ENCODE data around the gene LIN7C. TPM values are rescaled to one million over a fixed set of nuclear protein-coding genes. Genes with fewer than 3 reads are reported as not detected.
"Not testable (repeated sequence)": the region's sequence is repeated elsewhere in the genome, so short reads cannot be mapped to it uniquely, and the experiment has no call there.

LIN7C gene
- total RNA-seq, 2 donors from 2014 or later = 16.9 to 23.5 TPM

DNA sequence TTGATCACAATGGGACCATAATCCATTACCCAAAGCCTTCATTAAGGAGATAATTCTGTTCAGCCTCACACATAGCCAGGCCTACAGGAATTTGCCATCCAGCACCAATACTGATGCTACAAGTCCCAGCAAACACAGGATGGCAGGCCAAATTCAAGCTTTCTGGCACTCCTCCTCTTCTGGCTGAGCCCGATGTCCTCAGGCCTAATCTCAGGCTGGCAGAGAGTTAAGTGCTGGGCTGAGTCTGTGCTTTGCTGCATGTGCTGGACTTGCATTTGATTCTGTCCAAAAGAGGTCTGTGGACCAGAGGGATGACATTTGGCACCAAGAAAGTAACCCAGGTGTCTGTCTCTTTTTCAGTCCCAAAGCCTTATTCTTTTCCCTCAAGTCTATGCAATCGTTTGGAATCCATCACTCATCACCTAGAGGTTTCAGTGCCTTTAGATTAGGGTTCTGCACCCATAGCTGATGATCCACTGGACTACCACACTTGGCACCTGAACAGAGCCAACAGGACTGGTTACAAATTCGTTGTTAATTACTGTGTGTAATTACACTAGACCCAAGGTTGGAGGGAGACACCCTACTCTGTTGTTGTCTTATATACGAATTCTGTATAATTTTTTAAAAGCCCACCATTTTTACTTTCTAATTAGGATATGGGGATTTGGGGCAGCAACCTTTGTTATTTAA lies 19.4 kb upstream of the LIN7C start:
- H3K4me1 Mint-ChIP-seq (ENCODE audit: low read depth) = no peaks in the 10 kb centered on the region
- no peak for DNase-seq
- no peaks in the 10 kb centered on the region for H3K27me3 Mint-ChIP-seq (ENCODE audit: low read depth)
- no peak overlapping the region for H3K4me3 Mint-ChIP-seq
- no peak for ATAC-seq (replicated peaks in 1 of 2)
- H3K27ac Mint-ChIP-seq = no peak overlapping the region
- no peaks in the 10 kb centered on the region for H3K36me3 Mint-ChIP-seq (ENCODE audit: insufficient read depth in 2 of 2)
- no peaks in the 10 kb centered on the region for H3K9me3 Mint-ChIP-seq

GRCh38 chr11:27524155-27524554 lies 17.6 kb upstream of the LIN7C start:
- no peak overlapping the region for H3K27ac Mint-ChIP-seq
- H3K36me3 Mint-ChIP-seq (ENCODE audit: insufficient read depth in 2 of 2) = no peaks in the 10 kb centered on the region
- no peaks in the 10 kb centered on the region for H3K9me3 Mint-ChIP-seq
- ATAC-seq (replicated peaks in 1 of 2) (no peak), DNase-seq (no peak)
- H3K4me1 Mint-ChIP-seq (ENCODE audit: low read depth) = no peaks in the 10 kb centered on the region
- no peak overlapping the region for H3K4me3 Mint-ChIP-seq
- no peaks in the 10 kb centered on the region for H3K27me3 Mint-ChIP-seq (ENCODE audit: low read depth)

GRCh38 chr11:27520226-27520625 lies 13.7 kb upstream of the LIN7C start:
- peaks cover 0 to 1% of the 10 kb centered on the region in 2 donors for H3K36me3 Mint-ChIP-seq (ENCODE audit: insufficient read depth in 2 of 2)
- no peak overlapping the region for H3K27ac Mint-ChIP-seq
- H3K4me1 Mint-ChIP-seq (ENCODE audit: low read depth) = no peaks in the 10 kb centered on the region
- H3K27me3 Mint-ChIP-seq (ENCODE audit: low read depth) = peaks cover 23% of the 10 kb centered on the region
- ATAC-seq (replicated peaks in 1 of 2) (no peak), DNase-seq (no peak)
- H3K4me3 Mint-ChIP-seq = no peak overlapping the region
- no peaks in the 10 kb centered on the region for H3K9me3 Mint-ChIP-seq

GRCh38 chr11:27518518-27518917 lies 11.9 kb upstream of the LIN7C start:
- ATAC-seq (replicated peaks in 1 of 2) = no peak
- Mint-ChIP-seq H3K27ac (no peak overlapping the region), H3K4me3 (no peak overlapping the region), H3K36me3 (ENCODE audit: insufficient read depth in 2 of 2) (peaks cover 0 to 2% of the 10 kb centered on the region in 2 donors), H3K9me3 (no peaks in the 10 kb centered on the region), H3K4me1 (ENCODE audit: low read depth) (no peaks in the 10 kb centered on the region), H3K27me3 (ENCODE audit: low read depth) (peaks cover 23% of the 10 kb centered on the region)
- no peak for DNase-seq

- not testable (repeated sequence) for DNase-seq; H3K4me1 Mint-ChIP-seq (ENCODE audit: low read depth); H3K27ac Mint-ChIP-seq; H3K9me3 Mint-ChIP-seq; H3K36me3 Mint-ChIP-seq (ENCODE audit: insufficient read depth in 2 of 2); H3K4me3 Mint-ChIP-seq; ATAC-seq (replicated peaks in 1 of 2)
- H3K27me3 Mint-ChIP-seq (ENCODE audit: low read depth) = peaks cover 23% of the 10 kb centered on the region
These were observed 10.9 kb upstream of the LIN7C start for GRCh38 chr11:27517490-27517889.

DNA sequence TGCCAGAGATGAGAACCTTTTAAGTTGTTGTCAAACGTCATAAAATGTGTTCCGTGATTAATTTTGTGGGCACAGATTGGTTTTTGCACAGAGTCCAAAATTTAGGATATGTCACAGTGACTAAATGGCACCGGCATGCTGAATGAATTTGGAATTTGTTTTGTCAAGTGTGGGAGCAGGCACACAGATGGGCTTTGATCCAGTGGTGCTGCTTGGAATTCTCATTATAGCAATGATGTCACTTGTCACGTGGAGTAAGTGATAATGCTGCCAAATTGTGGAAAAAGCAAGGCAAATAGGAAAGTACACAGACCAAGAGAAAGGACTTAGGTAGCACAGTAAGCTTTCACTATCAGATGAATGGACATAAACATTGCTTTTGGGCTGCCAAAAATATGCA lies 8.0 kb upstream of the LIN7C start:
- H3K36me3 Mint-ChIP-seq (ENCODE audit: insufficient read depth in 2 of 2) = peaks cover 0 to 2% of the 10 kb centered on the region in 2 donors
- H3K27me3 Mint-ChIP-seq (ENCODE audit: low read depth) = peaks cover 23% of the 10 kb centered on the region
- DNase-seq = no peak
- no peaks in the 10 kb centered on the region for H3K9me3 Mint-ChIP-seq
- no peak for ATAC-seq (replicated peaks in 1 of 2)
- no peak overlapping the region for H3K27ac Mint-ChIP-seq
- H3K4me1 Mint-ChIP-seq (ENCODE audit: low read depth) = no peaks in the 10 kb centered on the region
- H3K4me3 Mint-ChIP-seq = no peak overlapping the region

- ATAC-seq (replicated peaks in 1 of 2) = no peak
These were observed 7.5 kb upstream of the LIN7C start for GRCh38 chr11:27514076-27514475.

GRCh38 chr11:27513389-27513788 lies 6.8 kb upstream of the LIN7C start:
- H3K4me3 Mint-ChIP-seq = no peak overlapping the region
- H3K9me3 Mint-ChIP-seq = no peaks in the 10 kb centered on the region
- peaks cover 16% of the 10 kb centered on the region for H3K27me3 Mint-ChIP-seq (ENCODE audit: low read depth)
- ATAC-seq (replicated peaks in 1 of 2) = no peak
- H3K36me3 Mint-ChIP-seq (ENCODE audit: insufficient read depth in 2 of 2) = peaks cover 0 to 4% of the 10 kb centered on the region in 2 donors
- no peak overlapping the region for H3K27ac Mint-ChIP-seq
- no peak for DNase-seq
- peaks cover under 1% of the 10 kb centered on the region for H3K4me1 Mint-ChIP-seq (ENCODE audit: low read depth)

More at GRCh38 chr11:27514076-27514475, 7.5 kb upstream of the LIN7C start:
- no peak for DNase-seq
- Mint-ChIP-seq H3K4me3 (no peak overlapping the region), H3K9me3 (no peaks in the 10 kb centered on the region), H3K36me3 (ENCODE audit: insufficient read depth in 2 of 2) (peaks cover 0 to 4% of the 10 kb centered on the region in 2 donors), H3K27ac (no peak overlapping the region), H3K27me3 (ENCODE audit: low read depth) (peaks cover 23% of the 10 kb centered on the region), H3K4me1 (ENCODE audit: low read depth) (no peaks in the 10 kb centered on the region)

DNA sequence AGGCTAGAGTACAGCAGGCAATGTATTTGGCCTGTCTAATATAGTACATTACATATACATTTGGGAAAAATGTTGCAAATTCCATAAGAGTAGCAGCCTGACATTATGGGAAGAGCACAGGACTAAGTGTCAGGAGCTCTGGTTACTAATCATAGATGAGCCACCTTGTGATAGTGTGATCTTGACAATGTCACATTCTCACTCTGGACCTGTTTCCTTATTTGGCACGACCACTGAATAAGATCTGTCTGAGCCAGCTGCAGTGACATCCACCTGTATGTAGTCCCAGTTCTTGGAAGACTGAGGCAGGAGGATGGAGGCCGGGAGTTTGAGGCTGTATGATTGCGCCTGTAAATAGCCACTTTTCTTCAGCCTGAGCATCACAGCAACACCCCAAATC lies 5.7 kb upstream of the LIN7C start:
- peaks cover 5% of the 10 kb centered on the region for H3K27me3 Mint-ChIP-seq (ENCODE audit: low read depth)
- H3K4me1 Mint-ChIP-seq (ENCODE audit: low read depth) = peaks cover 12% of the 10 kb centered on the region
- DNase-seq (no peak), ATAC-seq (replicated peaks in 1 of 2) (no peak)
- H3K4me3 Mint-ChIP-seq = no peak overlapping the region
- peaks cover 1 to 4% of the 10 kb centered on the region in 2 donors for H3K36me3 Mint-ChIP-seq (ENCODE audit: insufficient read depth in 2 of 2)
- no peaks in the 10 kb centered on the region for H3K9me3 Mint-ChIP-seq
- no peak overlapping the region for H3K27ac Mint-ChIP-seq

DNA sequence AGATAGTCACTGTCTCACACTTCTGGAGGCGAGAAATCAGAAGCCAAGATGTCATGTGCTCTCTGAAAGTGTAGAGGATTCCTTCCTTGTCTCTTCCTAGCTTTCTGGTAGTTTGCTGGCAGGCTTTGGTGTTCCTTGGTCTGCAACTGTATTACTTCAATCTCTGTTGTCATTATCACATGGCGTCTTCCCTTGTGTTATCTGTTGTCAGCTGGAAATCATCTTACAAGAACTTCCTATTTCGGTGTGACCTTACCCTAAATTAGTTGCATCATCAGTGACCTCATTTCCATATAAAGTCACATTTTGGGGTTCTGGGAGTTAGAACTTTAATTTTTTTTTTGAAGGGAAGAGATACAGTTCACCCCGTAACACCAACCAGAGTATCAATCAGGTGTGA lies 3.3 kb upstream of the LIN7C start:
- Mint-ChIP-seq H3K9me3 (no peaks in the 10 kb centered on the region), H3K27ac (no peak overlapping the region), H3K4me3 (no peak overlapping the region), H3K27me3 (ENCODE audit: low read depth) (no peaks in the 10 kb centered on the region), H3K4me1 (ENCODE audit: low read depth) (peaks cover 24% of the 10 kb centered on the region), H3K36me3 (ENCODE audit: insufficient read depth in 2 of 2) (peaks cover 1 to 3% of the 10 kb centered on the region in 2 donors)
- ATAC-seq (replicated peaks in 1 of 2) (no peak), DNase-seq (no peak)

- Mint-ChIP-seq H3K27ac (peak overlapping the region; percentile 96), H3K4me1 (ENCODE audit: low read depth) (peaks cover 29% of the 10 kb centered on the region), H3K9me3 (no peaks in the 10 kb centered on the region), H3K36me3 (ENCODE audit: insufficient read depth in 2 of 2) (peaks cover 1 to 3% of the 10 kb centered on the region in 2 donors), H3K27me3 (ENCODE audit: low read depth) (no peaks in the 10 kb centered on the region), H3K4me3 (peak overlapping the region; percentile 98 to 99)
- no peak for ATAC-seq (replicated peaks in 1 of 2)
- DNase-seq = no peak
These were observed 1.2 kb upstream of the LIN7C start for GRCh38 chr11:27507557-27508322.

DNA sequence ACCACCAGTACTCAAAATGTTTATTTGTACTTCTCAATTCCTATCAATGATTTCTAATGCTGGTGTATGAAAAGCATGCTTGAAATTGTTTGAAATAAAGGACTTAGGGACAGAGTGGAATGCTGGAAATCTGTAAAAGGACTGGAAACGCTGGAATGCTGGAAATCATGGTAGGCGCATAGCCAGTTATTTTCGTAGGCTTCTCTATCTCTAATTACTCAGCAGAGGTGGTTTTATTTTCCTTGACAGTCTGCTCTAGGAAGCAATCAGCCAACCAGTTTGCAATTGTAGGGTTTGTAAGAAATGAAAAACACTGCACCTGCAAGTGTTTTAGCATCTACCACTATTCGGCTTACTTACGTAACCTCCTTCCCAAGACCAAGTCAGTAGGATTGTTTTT lies 788 bp downstream of the LIN7C start:
- H3K27ac Mint-ChIP-seq = peak overlapping the region; percentile 96
- peaks cover 42% of the 10 kb centered on the region for H3K4me1 Mint-ChIP-seq (ENCODE audit: low read depth)
- no peak for ATAC-seq (replicated peaks in 1 of 2)
- no peaks in the 10 kb centered on the region for H3K27me3 Mint-ChIP-seq (ENCODE audit: low read depth)
- H3K4me3 Mint-ChIP-seq = peak overlapping the region; percentile 98 to 99
- peaks cover 1 to 11% of the 10 kb centered on the region in 2 donors for H3K36me3 Mint-ChIP-seq (ENCODE audit: insufficient read depth in 2 of 2)
- H3K9me3 Mint-ChIP-seq = no peaks in the 10 kb centered on the region
- DNase-seq = no peak

- no peak for DNase-seq
- Mint-ChIP-seq H3K9me3 (no peaks in the 10 kb centered on the region), H3K27ac (no peak overlapping the region), H3K27me3 (ENCODE audit: low read depth) (no peaks in the 10 kb centered on the region), H3K36me3 (ENCODE audit: insufficient read depth in 2 of 2) (peaks cover 1 to 13% of the 10 kb centered on the region in 2 donors), H3K4me1 (ENCODE audit: low read depth) (peaks cover 42% of the 10 kb centered on the region), H3K4me3 (peak overlapping the region in 1 of 2 donors; percentile 98)
- no peak for ATAC-seq (replicated peaks in 1 of 2)
These were observed 2.4 kb downstream of the LIN7C start for GRCh38 chr11:27504205-27504604.

Measured in activated T-cell treated with anti-CD3 and anti-CD28 coated beads, Interleukin-2, amount 50 U/mL, for 72 hours (primary cell).